Activated naive CD4-positive, alpha-beta T cell treated with anti-CD3 and anti-CD28 coated beads for 36 hours (primary cell): Measurements from ENCODE around the gene ZFP92. TPM values are rescaled to one million over a fixed set of nuclear protein-coding genes. Genes with fewer than 3 reads are reported as not detected.
"Not testable (repeated sequence)": the region's sequence is repeated elsewhere in the genome, so short reads cannot be mapped to it uniquely, and the experiment has no call there.

ENCODE experiments used
- CTCF ChIA-PET: fragments of 350-600 bp; sonication (Branson Sonifier 250); formaldehyde crosslinking; loops from one replicate; lab custom pipeline; 2021; ENCODE audit warnings: antibody characterized with exemption; lab: Charles Lee
- DNase-seq: peaks from one replicate; pipeline ENCODE4 v3.0.0-alpha.2; 2020
- H3K27ac Mint-ChIP-seq: one replicate; pipeline ENCODE4 v1.8.0; 2021; ENCODE audit warnings: mild to moderate bottlenecking, mixed read lengths
- H3K27me3 Mint-ChIP-seq: one replicate; pipeline ENCODE4 v1.8.0; 2021; ENCODE audit warnings: low read depth, mixed read lengths
- H3K36me3 Mint-ChIP-seq: one replicate; pipeline ENCODE4 v1.8.0; 2021; ENCODE audit warnings: low read depth, mixed read lengths
- H3K4me1 Mint-ChIP-seq: one replicate; pipeline ENCODE4 v1.8.0; 2021; ENCODE audit warnings: low read depth, mixed read lengths
- H3K4me3 Mint-ChIP-seq: one replicate; pipeline ENCODE4 v1.8.0; 2021; ENCODE audit warnings: mild to moderate bottlenecking, moderate library complexity, mixed read lengths
- H3K9me3 Mint-ChIP-seq: one replicate; pipeline ENCODE4 v1.8.0; 2021; ENCODE audit warnings: mixed read lengths
- intact Hi-C: fragments of 100-400 bp; cut with micrococcal nuclease; formaldehyde crosslinking; loops from one replicate; pipeline ENCODE4 v1.15.1; 2023
- total RNA-seq, 2 experiments: library from RNA; stranded (reverse); gene quantifications; one replicate each; pipeline ENCODE4 v1.2.3, GENCODE V29; 2021

The ZFP92 gene
- total RNA-seq, 2 experiments from 2014 or later, result 0.59 to 0.74 TPM

DNA sequence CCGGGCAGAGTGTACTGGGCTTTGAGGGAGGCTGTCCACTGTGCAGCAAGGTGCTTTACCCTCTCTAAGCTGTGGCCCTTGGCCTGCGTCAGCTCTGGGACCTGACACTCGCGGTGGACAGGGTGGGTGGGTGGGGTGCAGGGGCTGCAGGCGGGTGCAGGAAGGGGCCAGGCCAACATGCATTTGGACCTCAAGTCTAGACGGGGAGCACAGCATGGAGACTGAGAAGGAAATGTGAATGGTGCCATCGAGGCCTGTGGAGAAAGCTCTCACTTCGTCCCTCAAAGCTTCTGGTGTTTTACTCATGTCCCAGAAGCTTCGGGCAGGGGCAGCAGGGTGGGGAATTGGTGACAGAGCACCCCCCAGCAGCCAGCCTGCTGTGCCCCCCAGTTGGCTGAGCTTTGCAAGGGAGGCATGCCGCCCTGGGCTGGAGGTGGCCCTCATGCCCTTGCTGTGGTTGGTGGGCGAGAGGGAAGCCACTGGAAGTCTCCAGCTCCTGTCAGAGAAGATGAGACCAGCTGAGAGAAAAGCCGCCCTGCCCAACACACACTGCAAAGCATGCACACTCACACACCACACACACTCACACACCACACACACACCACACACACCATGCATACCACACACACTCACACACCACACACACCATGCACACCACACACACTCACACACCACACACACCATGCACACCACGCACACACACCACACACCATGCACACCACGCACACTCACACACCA, 22.4 kb upstream of the ZFP92 start:
- Mint-ChIP-seq H3K27me3 (no peaks in the 10 kb centered on the region), H3K4me3 (no peak overlapping the region), H3K4me1 (no peaks in the 10 kb centered on the region), H3K27ac (no peak overlapping the region), H3K36me3 (no peaks in the 10 kb centered on the region), H3K9me3 (no peaks in the 10 kb centered on the region)
- CTCF ChIA-PET, result no interaction called here
- intact Hi-C loops, result no loop called here
- DNase-seq, result no peak

DNA sequence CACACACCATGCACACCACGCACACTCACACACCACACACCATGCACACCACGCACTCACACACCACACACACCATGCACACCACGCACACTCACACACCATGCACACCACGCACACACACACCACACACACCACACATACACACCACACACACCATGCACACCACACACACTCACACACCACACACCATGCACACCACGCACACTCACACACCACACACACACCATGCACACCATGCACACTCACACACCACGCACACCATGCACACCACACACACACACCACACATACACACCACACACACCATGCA, 21.9 kb upstream of the ZFP92 start:
- H3K9me3 Mint-ChIP-seq, intact Hi-C loops, CTCF ChIA-PET, H3K27ac Mint-ChIP-seq, DNase-seq, H3K27me3 Mint-ChIP-seq, H3K4me3 Mint-ChIP-seq, H3K4me1 Mint-ChIP-seq, H3K36me3 Mint-ChIP-seq: not testable (repeated sequence)

DNA sequence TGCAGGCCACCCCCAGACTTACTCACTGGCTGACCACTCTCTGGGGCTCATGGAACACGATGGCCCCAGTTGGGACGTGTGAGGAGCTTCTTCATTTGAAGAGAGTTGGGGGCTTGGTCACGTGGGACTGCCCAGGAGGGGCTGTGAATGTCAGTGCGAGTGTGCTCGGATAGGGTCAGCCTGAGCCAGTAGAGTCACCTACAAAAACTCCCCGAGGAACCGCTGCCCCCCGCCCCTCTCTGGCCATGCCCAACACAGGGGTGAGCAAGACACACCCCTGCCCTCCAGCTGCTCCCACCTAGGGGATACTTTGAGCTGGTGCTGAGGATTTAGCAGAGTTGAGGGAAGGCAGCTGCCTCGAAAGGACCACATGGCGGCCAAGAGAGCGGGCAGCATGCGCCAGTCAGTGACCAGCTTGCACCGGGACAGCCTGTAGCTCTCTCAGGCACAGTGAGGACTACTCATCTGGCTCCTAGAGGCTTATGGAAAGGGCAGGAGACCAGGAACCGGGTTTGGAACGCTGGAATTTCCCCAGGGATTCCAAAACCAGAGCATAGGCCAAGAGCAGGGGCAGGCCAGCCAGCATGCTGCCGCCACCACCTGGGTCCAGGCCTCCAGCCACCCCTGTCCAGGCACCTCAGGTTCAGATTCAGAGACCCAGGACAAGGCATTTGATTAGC, 18.5 kb upstream of the ZFP92 start:
- intact Hi-C loops, result no loop called here
- H3K4me1 Mint-ChIP-seq, result peaks cover 1% of the 10 kb centered on the region
- DNase-seq, result no peak
- no peaks in the 10 kb centered on the region for H3K9me3 Mint-ChIP-seq
- no peaks in the 10 kb centered on the region for H3K27me3 Mint-ChIP-seq
- CTCF ChIA-PET, result no interaction called here
- no peak overlapping the region for H3K4me3 Mint-ChIP-seq
- no peaks in the 10 kb centered on the region for H3K36me3 Mint-ChIP-seq
- H3K27ac Mint-ChIP-seq, result no peak overlapping the region

DNA sequence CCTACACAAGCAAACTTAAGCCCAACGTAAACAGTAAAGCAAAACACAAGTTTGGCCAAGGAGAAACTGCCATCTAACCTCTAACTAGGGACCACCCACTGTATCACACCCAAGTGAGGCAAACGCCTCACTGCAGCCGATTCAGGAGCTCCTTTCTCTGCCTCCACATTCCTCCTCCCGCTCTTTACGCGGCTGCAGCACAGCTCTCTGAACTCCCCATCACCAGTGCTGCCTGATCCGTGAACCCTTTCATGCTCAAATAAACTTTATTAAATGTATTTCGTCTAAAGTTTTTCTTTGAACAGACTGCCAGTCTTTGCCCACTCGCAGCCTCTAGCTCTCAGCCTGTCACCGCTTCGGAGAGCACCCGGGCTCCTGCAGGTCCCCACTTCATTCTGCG, 16.7 kb upstream of the ZFP92 start:
- Mint-ChIP-seq H3K27ac (no peak overlapping the region), H3K36me3 (no peaks in the 10 kb centered on the region), H3K4me1 (peaks cover 1% of the 10 kb centered on the region), H3K9me3 (no peaks in the 10 kb centered on the region), H3K27me3 (no peaks in the 10 kb centered on the region), H3K4me3 (no peak overlapping the region)
- CTCF ChIA-PET, result no interaction called here
- intact Hi-C loops, result no loop called here
- no peak for DNase-seq

DNA sequence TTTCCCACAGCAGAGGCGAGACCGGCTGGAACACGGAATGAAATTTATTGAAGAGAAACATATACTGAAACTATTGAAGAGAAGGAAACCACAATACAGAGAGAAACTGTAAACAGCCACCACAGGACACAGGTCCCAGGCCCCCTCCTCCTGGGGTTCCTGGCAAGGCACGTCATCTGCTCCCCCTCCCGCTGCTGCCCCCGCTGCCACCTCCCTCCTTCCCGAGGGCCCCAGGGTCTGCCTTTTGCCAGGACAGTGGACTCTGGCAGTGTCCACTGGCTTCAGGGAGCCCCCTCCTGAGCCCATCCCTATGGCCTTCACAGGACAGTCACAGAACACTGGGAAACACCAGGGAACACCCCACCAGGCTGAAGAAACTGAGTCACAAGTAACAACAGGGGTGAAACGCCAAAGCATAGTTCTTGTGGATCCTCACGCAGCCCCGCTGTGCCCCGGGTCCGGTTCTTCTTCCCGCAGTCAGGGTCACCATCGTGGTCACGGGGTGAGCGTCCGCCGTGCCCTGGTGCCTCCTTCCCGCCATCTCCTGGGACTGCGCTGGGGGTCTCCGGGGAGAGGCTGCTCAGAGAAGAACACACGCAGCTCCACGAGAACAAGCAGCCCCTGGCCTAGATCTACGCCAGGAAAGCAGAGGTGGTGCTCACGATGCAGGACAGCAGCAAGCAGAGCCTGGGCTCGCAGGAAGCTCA, 15.5 kb upstream of the ZFP92 start:
- Mint-ChIP-seq H3K9me3 (no peaks in the 10 kb centered on the region), H3K4me3 (no peak overlapping the region), H3K4me1 (peaks cover 1% of the 10 kb centered on the region), H3K27ac (no peak overlapping the region), H3K36me3 (no peaks in the 10 kb centered on the region), H3K27me3 (no peaks in the 10 kb centered on the region)
- intact Hi-C loops, result no loop called here
- DNase-seq, result no peak
- CTCF ChIA-PET, result no interaction called here

DNA sequence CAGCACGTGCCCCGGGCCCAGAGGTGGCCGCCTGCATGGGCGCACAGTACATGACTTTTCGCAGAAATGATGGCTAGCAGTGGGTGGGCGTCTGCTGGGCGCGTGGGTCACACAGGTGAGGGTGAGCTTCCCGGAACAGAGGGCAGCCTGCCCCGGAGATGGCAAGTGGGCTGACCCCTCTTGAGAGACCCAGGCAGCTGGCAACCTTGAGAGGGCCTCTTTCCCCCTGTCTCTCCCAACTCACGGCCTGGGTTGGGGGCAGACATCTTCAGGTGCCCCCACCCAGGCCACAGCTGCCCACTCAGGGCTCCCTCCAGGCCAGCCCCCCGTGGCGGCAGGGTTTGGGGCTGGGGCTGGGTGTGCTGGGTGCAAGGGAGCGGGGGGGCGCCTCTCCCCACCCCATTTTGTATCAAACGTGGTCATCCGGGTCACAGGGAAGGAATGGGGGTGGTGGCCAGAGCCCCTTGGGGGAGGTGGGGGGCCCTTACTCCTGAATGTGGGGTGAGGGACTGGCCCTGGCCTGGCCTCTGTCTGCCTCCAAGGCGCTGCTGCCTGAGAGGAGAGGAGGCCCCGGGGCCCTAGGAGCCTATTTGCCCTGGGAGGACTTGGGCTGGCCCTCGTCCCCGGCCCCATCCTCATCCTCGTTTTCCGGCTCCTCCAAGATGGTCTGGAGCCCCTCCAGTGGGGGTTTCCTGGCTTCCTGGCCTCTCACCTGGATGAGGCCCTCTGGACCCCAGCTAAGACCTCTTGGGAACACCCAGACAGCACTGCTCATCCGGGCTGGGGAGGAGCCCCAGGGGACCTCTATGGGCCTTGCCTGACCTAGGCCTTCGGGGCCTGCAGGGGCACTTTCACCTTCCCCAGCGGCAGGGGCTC, 14.7 kb upstream of the ZFP92 start:
- Mint-ChIP-seq H3K9me3 (no peaks in the 10 kb centered on the region), H3K27me3 (no peaks in the 10 kb centered on the region), H3K27ac (no peak overlapping the region), H3K4me1 (peaks cover 1% of the 10 kb centered on the region), H3K36me3 (no peaks in the 10 kb centered on the region), H3K4me3 (no peak overlapping the region)
- DNase-seq, result no peak
- CTCF ChIA-PET, result no interaction called here
- intact Hi-C loops, result no loop called here

DNA sequence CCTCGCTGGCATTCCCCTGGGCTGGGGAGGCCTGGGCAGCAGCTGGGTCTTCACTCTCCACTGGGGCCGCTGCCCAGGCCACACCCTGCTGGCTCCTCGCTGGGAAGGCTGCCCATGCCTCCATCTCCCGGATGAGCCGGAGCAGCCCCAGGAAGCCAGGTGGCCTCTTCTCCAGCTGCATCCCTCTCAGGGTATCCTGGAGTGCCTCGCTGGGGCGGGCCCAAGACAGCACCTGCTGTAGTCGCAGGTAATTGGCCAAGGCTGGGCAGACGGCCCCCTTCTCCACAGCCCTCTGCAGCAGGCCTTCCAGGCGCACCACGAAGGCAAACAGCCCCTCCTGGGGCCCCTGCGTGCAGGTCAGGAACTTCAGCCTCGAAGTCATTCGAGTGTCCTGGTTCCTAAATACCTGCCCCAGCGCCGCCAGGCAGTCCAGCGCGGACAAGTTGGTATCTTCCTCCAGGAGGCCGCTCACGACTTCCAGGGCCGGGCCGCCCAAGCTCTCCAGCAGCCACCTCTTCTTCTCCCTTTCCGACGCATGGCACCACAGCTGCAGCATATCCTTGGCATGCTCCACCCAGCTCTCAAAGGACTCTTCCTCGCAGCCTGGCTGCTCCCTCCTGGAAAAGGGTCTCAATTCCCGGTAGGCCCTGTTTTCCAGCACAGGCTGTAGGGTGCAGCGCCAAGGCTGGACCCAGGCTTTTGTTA, 13.9 kb upstream of the ZFP92 start:
- intact Hi-C loops, result no loop called here
- H3K4me1 Mint-ChIP-seq, result peaks cover 1% of the 10 kb centered on the region
- H3K27ac Mint-ChIP-seq, result no peak overlapping the region
- CTCF ChIA-PET, result no interaction called here
- H3K4me3 Mint-ChIP-seq, result no peak overlapping the region
- no peaks in the 10 kb centered on the region for H3K36me3 Mint-ChIP-seq
- no peaks in the 10 kb centered on the region for H3K9me3 Mint-ChIP-seq
- no peaks in the 10 kb centered on the region for H3K27me3 Mint-ChIP-seq
- DNase-seq, result no peak

DNA sequence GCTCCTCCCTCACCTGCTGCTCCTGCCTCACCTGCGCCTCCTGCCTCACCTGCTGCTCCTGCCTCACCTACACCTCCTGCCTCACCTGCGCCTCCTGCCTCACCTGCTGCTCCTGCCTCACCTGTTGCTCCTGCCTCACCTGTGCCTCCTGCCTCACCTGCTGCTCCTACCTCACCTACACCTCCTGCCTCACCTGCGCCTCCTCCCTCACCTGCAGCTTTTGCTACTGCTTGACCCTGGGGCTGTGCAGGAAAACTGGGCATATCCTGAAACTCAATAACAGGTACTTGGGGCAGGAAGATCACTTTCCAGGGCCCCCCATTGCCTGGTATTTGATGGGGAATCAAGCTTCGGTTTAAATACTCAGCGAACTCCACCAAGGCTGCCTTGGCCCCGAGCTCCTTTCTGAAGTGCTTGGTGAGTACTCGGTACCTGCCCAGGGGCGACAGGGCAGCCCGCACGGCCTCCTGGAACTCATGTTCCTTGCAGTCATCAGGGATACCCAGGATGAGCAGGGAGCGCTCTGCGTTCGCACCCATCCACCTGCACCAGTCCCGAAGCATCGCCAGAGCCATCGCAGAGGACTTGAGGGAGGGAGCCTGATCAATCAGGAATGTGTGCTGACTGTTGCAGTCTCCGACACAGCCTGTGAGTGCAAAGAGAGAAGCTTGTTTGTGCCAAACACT, 12.9 kb upstream of the ZFP92 start:
- H3K4me1 Mint-ChIP-seq, result peaks cover 1% of the 10 kb centered on the region
- no peak overlapping the region for H3K4me3 Mint-ChIP-seq
- H3K27me3 Mint-ChIP-seq, result no peaks in the 10 kb centered on the region
- no peaks in the 10 kb centered on the region for H3K9me3 Mint-ChIP-seq
- no peaks in the 10 kb centered on the region for H3K36me3 Mint-ChIP-seq
- H3K27ac Mint-ChIP-seq, result no peak overlapping the region
- intact Hi-C loops, result no loop called here
- DNase-seq, result no peak
- CTCF ChIA-PET, result no interaction called here

DNA sequence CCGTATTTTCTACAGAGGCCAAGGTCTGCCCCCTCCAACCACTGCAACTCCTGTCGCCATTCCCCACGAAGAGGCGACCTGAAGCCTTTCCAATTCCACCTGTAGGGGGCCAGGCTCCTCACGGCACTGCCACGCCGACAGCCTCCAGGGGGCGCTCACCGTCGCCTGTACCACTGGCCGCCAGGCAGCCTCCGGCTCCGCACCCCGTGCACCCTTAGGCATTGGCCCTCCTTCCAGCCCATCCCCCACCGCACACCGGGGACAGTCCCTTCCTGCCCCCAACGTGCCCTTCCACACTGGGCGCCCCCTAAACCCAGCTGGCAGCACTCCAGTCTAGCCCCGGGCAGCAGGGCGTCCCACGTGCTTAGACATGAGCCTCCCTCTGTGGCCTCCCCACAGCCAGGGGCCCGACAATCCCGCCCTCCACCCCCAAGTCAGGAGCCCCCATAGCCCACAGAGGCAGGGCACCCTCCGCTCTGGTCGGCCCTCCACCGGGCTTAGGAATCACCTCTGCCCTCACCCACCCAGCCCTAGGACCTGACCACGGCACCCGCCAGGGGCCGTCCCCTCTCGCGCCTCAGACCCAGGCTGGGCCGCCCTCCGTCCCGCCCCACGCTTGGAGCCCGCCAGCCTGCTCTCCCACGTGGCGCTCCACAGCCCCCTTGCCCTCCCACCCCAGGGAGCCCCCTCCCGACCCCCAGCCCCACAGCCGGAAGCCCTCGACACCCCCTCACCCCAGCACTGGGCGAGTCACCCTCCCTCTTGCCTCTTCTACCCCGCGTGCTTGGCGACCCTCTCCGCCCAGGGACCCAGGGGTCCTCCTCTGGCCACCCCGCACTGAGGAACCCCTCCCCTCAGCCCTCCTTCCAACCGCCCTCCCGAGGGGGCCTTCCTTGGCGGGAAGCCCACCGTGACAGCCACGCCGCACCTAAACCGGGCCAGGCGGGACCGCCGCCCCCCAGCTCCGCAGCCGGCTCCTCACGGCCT, 10.8 kb upstream of the ZFP92 start:
- CTCF ChIA-PET, result interaction anchor here (1.2 kb wide), 1 partner anchor 19 kb away, joined by 3 read pairs; no protein-coding TSS in a partner anchor
- Mint-ChIP-seq H3K27ac (no peak overlapping the region), H3K9me3 (no peaks in the 10 kb centered on the region), H3K4me3 (no peak overlapping the region), H3K4me1 (peaks cover 1% of the 10 kb centered on the region), H3K36me3 (no peaks in the 10 kb centered on the region), H3K27me3 (no peaks in the 10 kb centered on the region)
- intact Hi-C loops, result loop anchor here (10.0 kb wide), 1 partner anchor 64 kb away; no protein-coding TSS in a partner anchor
- peak; percentile 66 for DNase-seq

DNA sequence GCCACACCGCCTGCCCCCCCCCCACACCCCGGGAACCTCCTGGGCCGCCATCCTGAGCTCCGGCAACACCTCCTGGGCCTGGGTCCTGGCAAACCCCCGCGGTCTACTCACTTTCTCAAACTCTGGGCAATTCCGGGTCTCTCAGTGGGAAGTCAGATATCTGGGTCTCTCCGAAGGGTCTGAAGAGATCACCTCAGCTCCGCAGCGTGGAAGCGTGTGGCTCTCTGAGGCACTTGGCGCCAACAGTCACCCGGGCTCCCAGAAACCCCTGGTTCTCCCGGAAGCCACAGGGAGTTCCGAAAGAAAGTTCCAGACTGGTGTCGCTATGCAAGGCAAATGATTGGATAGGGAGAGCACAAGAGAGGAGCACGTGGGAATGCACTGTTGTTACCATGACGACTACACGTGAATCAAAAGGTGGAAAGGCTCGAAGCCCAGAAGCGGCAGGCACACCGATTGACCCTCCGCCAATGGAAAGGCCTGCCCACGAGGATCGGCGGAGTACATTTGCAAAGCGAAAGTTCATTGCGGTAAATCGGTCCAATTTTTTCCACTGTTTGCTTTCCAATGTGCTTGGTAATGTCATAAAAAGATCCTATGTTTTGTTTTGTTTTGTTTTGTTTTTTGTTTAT, 10.0 kb upstream of the ZFP92 start, which contains the start of gene PNMA6E:
TSS of gene PNMA6E (minus strand) at position 218 of the 632 bp plus-strand sequence. CDS start 2,501 bp downstream, outside the sequence.
- intact Hi-C loops, result loop anchor here (10.0 kb wide), 1 partner anchor 64 kb away; no protein-coding TSS in a partner anchor
- Mint-ChIP-seq H3K4me1 (no peaks in the 10 kb centered on the region), H3K4me3 (no peak within 1 kb of the TSS), H3K27me3 (no peaks in the 10 kb centered on the region), H3K9me3 (no peaks in the 10 kb centered on the region), H3K27ac (no peak within 1 kb of the TSS), H3K36me3 (no peaks in the 10 kb centered on the region)
- CTCF ChIA-PET, result no interaction called here
- no peak for DNase-seq
